Activated T-cell treated with anti-CD3 and anti-CD28 coated beads, Interleukin-2, amount 50 U/mL, for 4 hours (primary cell): ENCODE measurements around the gene FAM9A. TPM values are rescaled to one million over a fixed set of nuclear protein-coding genes. Genes with fewer than 3 reads are reported as not detected.

Source experiments
- ATAC-seq, 2 donors: fragments of 200-7000 bp; cut with Tn5 transposase; one replicate each; pipeline ENCODE4 v1.10.0; 2021
- DNase-seq: peaks from one replicate; pipeline ENCODE4 v3.0.0-alpha.2; 2020
- H3K27me3 Mint-ChIP-seq: one replicate; pipeline ENCODE4 v1.8.0; 2021; ENCODE audit warnings: low read depth, mixed read lengths
- H3K36me3 Mint-ChIP-seq: one replicate; pipeline ENCODE4 v1.8.0; 2022; ENCODE audit warnings: mixed read lengths; ENCODE audit not compliant: insufficient read depth
- H3K4me1 Mint-ChIP-seq: one replicate; pipeline ENCODE4 v1.8.0; 2021; ENCODE audit warnings: low read depth, mixed read lengths
- H3K4me3 Mint-ChIP-seq: one replicate; pipeline ENCODE4 v1.8.0; 2021; ENCODE audit warnings: mild to moderate bottlenecking, moderate library complexity, mixed read lengths
- H3K9me3 Mint-ChIP-seq: one replicate; pipeline ENCODE4 v1.8.0; 2021; ENCODE audit warnings: mixed read lengths
- total RNA-seq, 3 donors: library from RNA; stranded (reverse); gene quantifications; one replicate each; pipeline ENCODE4 v1.2.1, GENCODE V29; 2021

Gene FAM9A
- not detected for total RNA-seq

- Mint-ChIP-seq H3K36me3 (no peaks in the 10 kb centered on the region), H3K27me3 (no peaks in the 10 kb centered on the region)
- ATAC-seq = no peak
These were observed at the start of gene FAM9A for GRCh38 chrX:8801041-8801599. Gene FAM9A (minus strand): TSS chrX:8801383. CDS start chrX:8800171, 1,212 bp downstream.

GRCh38 chrX:8850478-8850877 lies 49.3 kb upstream of the FAM9A start:
- Mint-ChIP-seq H3K4me1 (no peaks in the 10 kb centered on the region), H3K4me3 (no peak overlapping the region), H3K9me3 (no peaks in the 10 kb centered on the region), H3K27me3 (peaks cover 8% of the 10 kb centered on the region), H3K36me3 (no peaks in the 10 kb centered on the region)
- DNase-seq (no peak), ATAC-seq (no peak)

More at GRCh38 chrX:8801041-8801599, at the start of gene FAM9A:
- no peaks in the 10 kb centered on the region for H3K9me3 Mint-ChIP-seq
- H3K4me3 Mint-ChIP-seq = no peak within 1 kb of the TSS
- DNase-seq = no peak
- no peaks in the 10 kb centered on the region for H3K4me1 Mint-ChIP-seq

GRCh38 chrX:8849945-8850344 lies 48.8 kb upstream of the FAM9A start:
- DNase-seq = no peak
- Mint-ChIP-seq H3K36me3 (no peaks in the 10 kb centered on the region), H3K27me3 (peaks cover 8% of the 10 kb centered on the region), H3K4me1 (no peaks in the 10 kb centered on the region), H3K9me3 (no peaks in the 10 kb centered on the region), H3K4me3 (no peak overlapping the region)
- no peak for ATAC-seq

- Mint-ChIP-seq H3K27me3 (peaks cover 8% of the 10 kb centered on the region), H3K4me1 (no peaks in the 10 kb centered on the region), H3K9me3 (no peaks in the 10 kb centered on the region), H3K36me3 (no peaks in the 10 kb centered on the region), H3K4me3 (no peak overlapping the region)
- DNase-seq = no peak
- no peak for ATAC-seq
These were observed 48.3 kb upstream of the FAM9A start for GRCh38 chrX:8849458-8849857.

GRCh38 chrX:8848911-8849310 lies 47.7 kb upstream of the FAM9A start:
- Mint-ChIP-seq H3K9me3 (no peaks in the 10 kb centered on the region), H3K36me3 (no peaks in the 10 kb centered on the region), H3K27me3 (peaks cover 8% of the 10 kb centered on the region), H3K4me3 (no peak overlapping the region), H3K4me1 (no peaks in the 10 kb centered on the region)
- ATAC-seq (no peak), DNase-seq (no peak)

GRCh38 chrX:8848441-8848840 lies 47.3 kb upstream of the FAM9A start:
- no peak for ATAC-seq
- H3K27me3 Mint-ChIP-seq = peaks cover 8% of the 10 kb centered on the region

GRCh38 chrX:8847360-8847759 lies 46.2 kb upstream of the FAM9A start:
- H3K4me1 Mint-ChIP-seq = no peaks in the 10 kb centered on the region
- no peaks in the 10 kb centered on the region for H3K36me3 Mint-ChIP-seq
- ATAC-seq (no peak), DNase-seq (no peak)
- no peaks in the 10 kb centered on the region for H3K9me3 Mint-ChIP-seq
- H3K4me3 Mint-ChIP-seq = no peak overlapping the region
- peaks cover 8% of the 10 kb centered on the region for H3K27me3 Mint-ChIP-seq

More at GRCh38 chrX:8848441-8848840, 47.3 kb upstream of the FAM9A start:
- no peak for DNase-seq
- Mint-ChIP-seq H3K4me3 (no peak overlapping the region), H3K4me1 (no peaks in the 10 kb centered on the region), H3K9me3 (no peaks in the 10 kb centered on the region), H3K36me3 (no peaks in the 10 kb centered on the region)

- DNase-seq (no peak), ATAC-seq (no peak)
- Mint-ChIP-seq H3K27me3 (peaks cover 8% of the 10 kb centered on the region), H3K36me3 (no peaks in the 10 kb centered on the region), H3K9me3 (no peaks in the 10 kb centered on the region), H3K4me1 (no peaks in the 10 kb centered on the region), H3K4me3 (no peak overlapping the region)
These were observed 45.1 kb upstream of the FAM9A start for GRCh38 chrX:8846266-8846665.

- Mint-ChIP-seq H3K27me3 (peaks cover 8% of the 10 kb centered on the region), H3K36me3 (no peaks in the 10 kb centered on the region), H3K9me3 (no peaks in the 10 kb centered on the region), H3K4me1 (no peaks in the 10 kb centered on the region), H3K4me3 (no peak overlapping the region)
- ATAC-seq (no peak), DNase-seq (no peak)
These were observed 44.3 kb upstream of the FAM9A start for GRCh38 chrX:8845469-8845868.

GRCh38 chrX:8845060-8845459 lies 43.9 kb upstream of the FAM9A start:
- no peaks in the 10 kb centered on the region for H3K4me1 Mint-ChIP-seq
- H3K9me3 Mint-ChIP-seq = no peaks in the 10 kb centered on the region
- ATAC-seq = no peak
- H3K36me3 Mint-ChIP-seq = no peaks in the 10 kb centered on the region
- peaks cover 6% of the 10 kb centered on the region for H3K27me3 Mint-ChIP-seq
- DNase-seq = no peak
- no peak overlapping the region for H3K4me3 Mint-ChIP-seq

GRCh38 chrX:8844157-8844556 lies 43.0 kb upstream of the FAM9A start:
- no peak overlapping the region for H3K4me3 Mint-ChIP-seq
- H3K36me3 Mint-ChIP-seq = no peaks in the 10 kb centered on the region
- H3K9me3 Mint-ChIP-seq = no peaks in the 10 kb centered on the region
- ATAC-seq (no peak), DNase-seq (no peak)
- H3K27me3 Mint-ChIP-seq = peaks cover 5% of the 10 kb centered on the region
- H3K4me1 Mint-ChIP-seq = no peaks in the 10 kb centered on the region

- peaks cover 7% of the 10 kb centered on the region for H3K27me3 Mint-ChIP-seq
- ATAC-seq (no peak), DNase-seq (no peak)
- no peaks in the 10 kb centered on the region for H3K4me1 Mint-ChIP-seq
- H3K9me3 Mint-ChIP-seq = no peaks in the 10 kb centered on the region
- no peaks in the 10 kb centered on the region for H3K36me3 Mint-ChIP-seq
- H3K4me3 Mint-ChIP-seq = no peak overlapping the region
These were observed 40.7 kb upstream of the FAM9A start for GRCh38 chrX:8841911-8842310.

- DNase-seq = no peak
- H3K9me3 Mint-ChIP-seq = no peaks in the 10 kb centered on the region
- no peaks in the 10 kb centered on the region for H3K36me3 Mint-ChIP-seq
- H3K4me3 Mint-ChIP-seq = no peak overlapping the region
- H3K27me3 Mint-ChIP-seq = peaks cover 12% of the 10 kb centered on the region
- H3K4me1 Mint-ChIP-seq = no peaks in the 10 kb centered on the region
- ATAC-seq = no peak
These were observed 33.2 kb upstream of the FAM9A start for GRCh38 chrX:8834392-8834791.

- DNase-seq = no peak
- Mint-ChIP-seq H3K27me3 (peaks cover 13% of the 10 kb centered on the region), H3K4me1 (no peaks in the 10 kb centered on the region), H3K4me3 (no peak overlapping the region), H3K36me3 (no peaks in the 10 kb centered on the region), H3K9me3 (no peaks in the 10 kb centered on the region)
- no peak for ATAC-seq
These were observed 31.6 kb upstream of the FAM9A start for GRCh38 chrX:8832582-8833378.

GRCh38 chrX:8823698-8824097 lies 22.5 kb upstream of the FAM9A start:
- no peaks in the 10 kb centered on the region for H3K4me1 Mint-ChIP-seq
- H3K27me3 Mint-ChIP-seq = peaks cover 3% of the 10 kb centered on the region
- H3K36me3 Mint-ChIP-seq = no peaks in the 10 kb centered on the region
- ATAC-seq (no peak), DNase-seq (no peak)
- no peak overlapping the region for H3K4me3 Mint-ChIP-seq
- H3K9me3 Mint-ChIP-seq = no peaks in the 10 kb centered on the region
